Measurements from ENCODE around the gene ABCC3. TPM values are rescaled to one million over a fixed set of nuclear protein-coding genes. Genes with fewer than 3 reads are reported as not detected.
"Not testable (repeated sequence)": the region's sequence is repeated elsewhere in the genome, so short reads cannot be mapped to it uniquely, and the experiment has no call there.

Gene ABCC3
- total RNA-seq, 1 donor from 2014 or later = 0.20 TPM

- no peaks in the 10 kb centered on the region for H3K9me3 Mint-ChIP-seq
- peaks cover 38% of the 10 kb centered on the region for H3K4me1 Mint-ChIP-seq
- peak; percentile 82 for ATAC-seq (ENCODE audit: low read depth)
- H3K36me3 Mint-ChIP-seq (ENCODE audit: low read depth) = peaks cover 23% of the 10 kb centered on the region
- peak within 1 kb of the TSS; percentile 95 for H3K4me3 Mint-ChIP-seq
- peak; percentile 91 for DNase-seq
- H3K27me3 Mint-ChIP-seq = no peaks in the 10 kb centered on the region
- H3K27ac Mint-ChIP-seq = peak within 1 kb of the TSS; percentile 96
- TF ChIP-seq, protein P1, sequence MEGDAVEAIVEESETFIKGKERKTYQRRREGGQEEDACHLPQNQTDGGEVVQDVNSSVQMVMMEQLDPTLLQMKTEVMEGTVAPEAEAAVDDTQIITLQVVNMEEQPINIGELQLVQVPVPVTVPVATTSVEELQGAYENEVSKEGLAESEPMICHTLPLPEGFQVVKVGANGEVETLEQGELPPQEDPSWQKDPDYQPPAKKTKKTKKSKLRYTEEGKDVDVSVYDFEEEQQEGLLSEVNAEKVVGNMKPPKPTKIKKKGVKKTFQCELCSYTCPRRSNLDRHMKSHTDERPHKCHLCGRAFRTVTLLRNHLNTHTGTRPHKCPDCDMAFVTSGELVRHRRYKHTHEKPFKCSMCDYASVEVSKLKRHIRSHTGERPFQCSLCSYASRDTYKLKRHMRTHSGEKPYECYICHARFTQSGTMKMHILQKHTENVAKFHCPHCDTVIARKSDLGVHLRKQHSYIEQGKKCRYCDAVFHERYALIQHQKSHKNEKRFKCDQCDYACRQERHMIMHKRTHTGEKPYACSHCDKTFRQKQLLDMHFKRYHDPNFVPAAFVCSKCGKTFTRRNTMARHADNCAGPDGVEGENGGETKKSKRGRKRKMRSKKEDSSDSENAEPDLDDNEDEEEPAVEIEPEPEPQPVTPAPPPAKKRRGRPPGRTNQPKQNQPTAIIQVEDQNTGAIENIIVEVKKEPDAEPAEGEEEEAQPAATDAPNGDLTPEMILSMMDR (IDR thresholded peaks at IDR 0.05) = no peak
- CTCF ChIA-PET = interaction anchor here (1.4 kb wide), 1 partner anchor 11 kb away, joined by 3 read pairs; no protein-coding TSS in a partner anchor
- POLR2A ChIA-PET = interaction anchor here (0.6 to 3.5 kb wide), 10 partner anchors 10 to 310 kb away, joined by 3 to 48 read pairs (median 4); partner anchors contain the start of genes LRRC59 and LUC7L3
- intact Hi-C loops (cut with micrococcal nuclease) = loop anchor here (1.0 to 5.0 kb wide), 8 partner anchors 12 to 460 kb away; partner anchors contain the start of genes LUC7L3, MYCBPAP, NME1 and NME2
Observed at GRCh38 chr17:50707289-50708049, 72.8 kb downstream of the ABCC3 start, which contains the start of gene ANKRD40. Gene ANKRD40 (minus strand): TSS chr17:50707914. CDS start chr17:50707654, 260 bp downstream.

DNA sequence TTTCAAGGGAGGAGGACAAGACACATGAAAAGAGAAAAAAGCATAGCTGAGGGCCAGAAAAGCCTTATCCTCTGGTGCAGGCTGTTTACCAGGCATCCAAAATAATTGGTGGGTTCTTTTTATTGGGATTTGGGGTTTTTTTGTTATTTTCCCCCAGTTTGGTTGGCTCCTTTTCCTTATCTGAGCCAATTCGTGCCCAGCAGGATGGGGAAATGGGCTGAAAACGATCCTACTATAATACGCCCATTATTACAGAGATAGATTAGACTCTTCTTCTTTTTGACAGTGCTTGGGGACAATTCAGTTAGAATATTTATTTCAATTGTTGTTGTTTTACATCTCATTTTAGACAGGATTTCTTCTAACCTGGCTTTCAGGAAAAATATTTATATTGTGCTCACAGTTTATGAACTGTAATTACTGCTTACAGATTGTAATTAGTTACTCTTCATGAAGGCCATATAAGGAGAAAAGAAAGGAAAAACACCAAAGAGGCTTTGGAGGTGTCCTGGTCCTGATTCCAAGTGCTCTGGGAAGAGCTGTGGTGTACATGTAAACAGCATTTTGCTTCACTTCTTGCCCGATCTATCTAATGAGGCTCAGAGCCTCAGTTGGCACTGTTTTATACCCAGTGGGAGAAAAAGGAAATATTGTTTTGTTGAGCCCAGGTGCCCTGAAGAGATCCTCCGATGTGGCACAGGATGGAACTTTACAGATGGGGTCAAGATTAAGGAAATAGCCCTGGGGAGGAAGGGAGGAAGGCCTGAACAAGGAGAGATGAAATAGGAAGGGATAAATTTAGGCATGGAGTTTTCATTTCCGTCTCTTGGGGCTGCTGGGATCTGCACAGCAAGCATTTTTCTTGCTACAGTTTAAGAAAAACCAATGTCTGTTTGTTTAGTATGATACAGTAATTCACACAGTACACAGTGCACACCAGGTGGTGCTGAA, 73.6 kb downstream of the ABCC3 start:
- Mint-ChIP-seq H3K9me3 (no peaks in the 10 kb centered on the region), H3K4me1 (peaks cover 37% of the 10 kb centered on the region), H3K4me3 (peak overlapping the region; percentile 91), H3K27ac (peak overlapping the region; percentile 94), H3K36me3 (ENCODE audit: low read depth) (peaks cover 21% of the 10 kb centered on the region), H3K27me3 (no peaks in the 10 kb centered on the region)
- DNase-seq (no peak), ATAC-seq (ENCODE audit: low read depth) (no peak)
- ChIA-PET POLR2A (interaction anchor here (0.7 to 3.5 kb wide), 5 partner anchors 9 to 311 kb away, joined by 3 to 48 read pairs (median 3); partner anchors contain the start of genes LRRC59 and LUC7L3), CTCF (interaction anchor here (1.4 kb wide), 1 partner anchor 12 kb away, joined by 3 read pairs; no protein-coding TSS in a partner anchor)
- TF ChIP-seq, protein P1 (IDR thresholded peaks at IDR 0.05) = no peak
- intact Hi-C loops (cut with micrococcal nuclease) = loop anchor here (1.0 to 5.0 kb wide), 3 partner anchors 55 to 459 kb away; partner anchors contain the start of genes NME2 and SPAG9

DNA sequence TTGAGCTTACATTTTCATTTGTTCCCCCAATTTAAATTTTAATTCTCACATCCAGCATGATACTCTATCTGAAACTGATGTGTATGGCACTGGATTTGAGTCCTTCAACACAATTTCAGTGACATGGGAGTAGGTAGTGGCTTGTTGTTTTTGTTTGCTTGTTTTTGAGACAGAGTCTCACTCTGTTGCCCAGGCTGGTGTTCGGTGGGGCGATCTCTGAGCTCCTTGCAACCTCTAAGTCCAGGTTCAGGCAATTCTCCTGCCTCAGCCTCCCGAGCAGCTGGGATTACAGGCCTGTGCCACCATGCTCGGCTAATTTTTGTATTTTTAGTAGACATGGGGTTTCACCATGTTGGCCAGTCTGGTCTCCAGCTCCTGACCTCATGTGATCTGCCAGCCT, 74.4 kb downstream of the ABCC3 start:
- Mint-ChIP-seq H3K36me3 (ENCODE audit: low read depth) (peaks cover 14% of the 10 kb centered on the region), H3K27ac (peak overlapping the region; percentile 94), H3K4me3 (peak overlapping the region; percentile 91), H3K4me1 (peaks cover 31% of the 10 kb centered on the region)
- ChIA-PET CTCF (interaction anchor here (1.4 kb wide), 1 partner anchor 12 kb away, joined by 3 read pairs; no protein-coding TSS in a partner anchor), POLR2A (interaction anchor here (0.6 to 3.5 kb wide), 4 partner anchors 8 to 331 kb away, joined by 3 to 48 read pairs (median 6); partner anchors contain the start of gene LUC7L3)
- ATAC-seq (ENCODE audit: low read depth); DNase-seq; H3K27me3 Mint-ChIP-seq; H3K9me3 Mint-ChIP-seq: not testable (repeated sequence)
- intact Hi-C loops (cut with micrococcal nuclease) = loop anchor here (5.0 kb wide), 2 partner anchors 413 to 458 kb away; partner anchors contain the start of genes NME2 and SPAG9

- intact Hi-C loops (cut with micrococcal nuclease) = no loop called here
- Mint-ChIP-seq H3K4me3 (no peak overlapping the region), H3K36me3 (ENCODE audit: low read depth) (peaks cover 9% of the 10 kb centered on the region), H3K4me1 (peaks cover 30% of the 10 kb centered on the region), H3K9me3 (no peaks in the 10 kb centered on the region), H3K27me3 (no peaks in the 10 kb centered on the region), H3K27ac (peak overlapping the region; percentile 24)
- ATAC-seq (ENCODE audit: low read depth) = no peak
- POLR2A ChIA-PET = no interaction called here
- DNase-seq = no peak
- CTCF ChIA-PET = no interaction called here
- TF ChIP-seq, protein P1 (IDR thresholded peaks at IDR 0.05) = no peak
Observed at GRCh38 chr17:50710025-50710424, 75.3 kb downstream of the ABCC3 start.

DNA sequence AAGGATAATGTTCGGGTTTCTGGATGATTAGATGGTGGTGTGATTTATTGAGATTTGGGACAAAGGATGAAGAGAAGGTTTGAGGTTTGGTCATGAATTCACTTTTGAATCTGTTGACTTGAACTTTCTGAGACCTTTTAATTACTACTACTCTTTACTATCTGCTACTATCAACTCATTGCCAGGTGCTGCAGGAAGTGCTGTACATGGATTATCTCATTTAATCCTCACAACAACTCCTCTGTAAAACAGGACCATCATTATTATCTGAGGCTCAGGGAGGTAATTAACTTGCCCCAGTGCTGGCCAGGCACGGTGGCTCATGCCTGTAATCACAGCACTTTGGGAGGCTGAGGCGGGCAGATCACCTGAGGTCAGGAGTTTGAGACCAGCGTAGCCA, 76.0 kb downstream of the ABCC3 start:
- no peak overlapping the region for H3K27ac Mint-ChIP-seq
- TF ChIP-seq, protein P1 (IDR thresholded peaks at IDR 0.05) = no peak
- peaks cover 6% of the 10 kb centered on the region for H3K36me3 Mint-ChIP-seq (ENCODE audit: low read depth)
- H3K9me3 Mint-ChIP-seq = no peaks in the 10 kb centered on the region
- no peak for DNase-seq
- H3K27me3 Mint-ChIP-seq = no peaks in the 10 kb centered on the region
- ATAC-seq (ENCODE audit: low read depth) = no peak
- CTCF ChIA-PET = no interaction called here
- intact Hi-C loops (cut with micrococcal nuclease) = no loop called here
- H3K4me1 Mint-ChIP-seq = peaks cover 28% of the 10 kb centered on the region
- POLR2A ChIA-PET = no interaction called here
- no peak overlapping the region for H3K4me3 Mint-ChIP-seq

Data from activated B cell treated with CpG ODN at 0.5 μM for 24 hours (primary cell).